Astrocyte (in vitro differentiated cells and primary cell): ENCODE data around the gene SBF2. TPM values are rescaled to one million over a fixed set of nuclear protein-coding genes. Genes with fewer than 3 reads are reported as not detected.

ENCODE experiments used
- DNase-seq: peaks from one replicate; pipeline ENCODE4 v3.0.0-alpha.2; 2010; ENCODE audit warnings: low read depth
- FAIRE-seq: peaks from 2 replicates; lab custom pipeline; 2011; peaks lifted over from hg19 to GRCh38; lab: Jason Lieb, UNC
- H2AFZ ChIP-seq: 2 replicates; pipeline ENCODE4 v1.6.0; 2012; ENCODE audit warnings: low read depth, low read length, inconsistent platforms
- H3K27ac ChIP-seq: 2 replicates; pipeline ENCODE4 v1.5.1; 2011; ENCODE audit warnings: low read depth, low read length, inconsistent platforms
- H3K27me3 ChIP-seq: 2 replicates; pipeline ENCODE4 v1.6.0; 2011; ENCODE audit warnings: low read length, inconsistent platforms; ENCODE audit not compliant: insufficient read depth
- H3K36me3 ChIP-seq: 2 replicates; pipeline ENCODE4 v1.5.1; 2011; ENCODE audit warnings: low read length, inconsistent platforms; ENCODE audit not compliant: insufficient read depth
- H3K4me1 ChIP-seq: 2 replicates; pipeline ENCODE4 v1.5.1; 2011; ENCODE audit warnings: low read length, inconsistent platforms; ENCODE audit not compliant: insufficient read depth
- H3K4me2 ChIP-seq: 2 replicates; pipeline ENCODE4 v1.6.0; 2012; ENCODE audit warnings: low read length, inconsistent platforms
- H3K4me3 ChIP-seq: 2 replicates; pipeline ENCODE4 v1.5.1; 2011; ENCODE audit warnings: low read depth, mild to moderate bottlenecking, low read length, inconsistent platforms; ENCODE audit not compliant: insufficient read depth
- H3K79me2 ChIP-seq: 2 replicates; pipeline ENCODE4 v1.6.0; 2012; ENCODE audit warnings: mild to moderate bottlenecking, low read length, inconsistent platforms; ENCODE audit not compliant: insufficient read depth
- H3K9ac ChIP-seq: 2 replicates; pipeline ENCODE4 v1.6.0; 2012; ENCODE audit warnings: mild to moderate bottlenecking, low read length, inconsistent platforms
- H3K9me3 ChIP-seq: 2 replicates; pipeline ENCODE4 v1.5.1; 2012; ENCODE audit warnings: low read depth, mild to moderate bottlenecking, low read length, inconsistent platforms; ENCODE audit not compliant: insufficient read depth
- H4K20me1 ChIP-seq: 2 replicates; pipeline ENCODE4 v1.6.0; 2012; ENCODE audit warnings: low read length, inconsistent platforms; ENCODE audit not compliant: insufficient read depth
- H3K27ac Mint-ChIP-seq: one replicate; pipeline ENCODE4 v1.8.0; 2021; ENCODE audit warnings: mild to moderate bottlenecking, mixed read lengths; ENCODE audit not compliant: unreplicated experiment
- H3K27me3 Mint-ChIP-seq: one replicate; pipeline ENCODE4 v1.8.0; 2021; ENCODE audit warnings: low read depth, mixed read lengths; ENCODE audit not compliant: unreplicated experiment
- H3K36me3 Mint-ChIP-seq: one replicate; pipeline ENCODE4 v1.8.0; 2021; ENCODE audit warnings: low read depth, mixed read lengths; ENCODE audit not compliant: unreplicated experiment
- H3K4me1 Mint-ChIP-seq: one replicate; pipeline ENCODE4 v1.8.0; 2021; ENCODE audit warnings: low read depth, mixed read lengths; ENCODE audit not compliant: unreplicated experiment
- H3K4me3 Mint-ChIP-seq: one replicate; pipeline ENCODE4 v1.8.0; 2021; ENCODE audit warnings: mild to moderate bottlenecking, moderate library complexity, mixed read lengths; ENCODE audit not compliant: unreplicated experiment
- H3K9me3 Mint-ChIP-seq: one replicate; pipeline ENCODE4 v1.8.0; 2021; ENCODE audit warnings: mild to moderate bottlenecking, mixed read lengths; ENCODE audit not compliant: unreplicated experiment
- CTCF ChIP-seq: IDR thresholded peaks from 2 replicates; pipeline ENCODE4 v1.5.1; 2011; ENCODE audit warnings: low read depth, mild to moderate bottlenecking, inconsistent platforms, low read length, moderate library complexity; ENCODE audit not compliant: insufficient read depth
- EZH2 ChIP-seq: IDR thresholded peaks from 2 replicates; pipeline ENCODE4 v1.6.1; 2012; ENCODE audit warnings: mild to moderate bottlenecking, low read length, inconsistent platforms; ENCODE audit not compliant: insufficient read depth
- total RNA-seq: library from RNA; stranded (reverse); gene quantifications from 2 replicates; pipeline ENCODE4 v1.2.1, GENCODE V29; 2021

SBF2 gene
- total RNA-seq, 1 donor from 2014 or later = 50.0 TPM

GRCh38 chr11:9761441-9761945 is 532.5 kb downstream of the SBF2 start:
- Mint-ChIP-seq H3K4me3 (no peak overlapping the region), H3K27ac (peak overlapping the region; percentile 43), H3K9me3 (no peaks in the 10 kb centered on the region), H3K36me3 (peaks cover 9% of the 10 kb centered on the region), H3K4me1 (peaks cover 71% of the 10 kb centered on the region), H3K27me3 (no peaks in the 10 kb centered on the region)
- Histone ChIP-seq H3K36me3 (no peaks in the 10 kb centered on the region), H3K4me2 (no peak overlapping the region), H2AFZ (no peak overlapping the region), H3K9me3 (no peaks in the 10 kb centered on the region), H3K9ac (no peak overlapping the region), H3K4me3 (no peak overlapping the region), H3K27me3 (no peaks in the 10 kb centered on the region), H3K79me2 (no peaks in the 10 kb centered on the region), H3K4me1 (peaks cover 52% of the 10 kb centered on the region), H3K27ac (no peak overlapping the region), H4K20me1 (no peaks in the 10 kb centered on the region)
- TF ChIP-seq EZH2 (no peak), CTCF (no peak)
- no peak for DNase-seq
- FAIRE-seq = no peak

GRCh38 chr11:9760193-9760575 is 533.8 kb downstream of the SBF2 start:
- no peak for TF ChIP-seq EZH2
- no peak for TF ChIP-seq CTCF
- Mint-ChIP-seq H3K4me3 (no peak overlapping the region), H3K27me3 (no peaks in the 10 kb centered on the region), H3K9me3 (no peaks in the 10 kb centered on the region), H3K4me1 (peaks cover 76% of the 10 kb centered on the region), H3K27ac (peak overlapping the region; percentile 98), H3K36me3 (peaks cover 9% of the 10 kb centered on the region)
- H3K9me3 ChIP-seq = no peaks in the 10 kb centered on the region
- H2AFZ ChIP-seq = no peak overlapping the region
- peaks cover 54% of the 10 kb centered on the region for H3K4me1 ChIP-seq
- DNase-seq (peak; percentile 93), FAIRE-seq (no peak)
- no peaks in the 10 kb centered on the region for H3K36me3 ChIP-seq
- peak overlapping the region; percentile 45 for H3K4me2 ChIP-seq
- H3K9ac ChIP-seq = peak overlapping the region; percentile 69
- H3K79me2 ChIP-seq = no peaks in the 10 kb centered on the region
- H3K27me3 ChIP-seq = no peaks in the 10 kb centered on the region
- no peaks in the 10 kb centered on the region for H4K20me1 ChIP-seq
- peak overlapping the region; percentile 88 for H3K27ac ChIP-seq
- no peak overlapping the region for H3K4me3 ChIP-seq

GRCh38 chr11:9759519-9760192 is 534.4 kb downstream of the SBF2 start:
- Histone ChIP-seq H3K36me3 (no peaks in the 10 kb centered on the region), H3K27me3 (no peaks in the 10 kb centered on the region), H3K4me3 (peak overlapping the region; percentile 12), H3K4me1 (peaks cover 50% of the 10 kb centered on the region), H3K4me2 (peak overlapping the region; percentile 91), H3K27ac (peak overlapping the region; percentile 94), H2AFZ (no peak overlapping the region), H3K79me2 (no peaks in the 10 kb centered on the region), H3K9me3 (no peaks in the 10 kb centered on the region), H3K9ac (peak overlapping the region; percentile 93), H4K20me1 (no peaks in the 10 kb centered on the region)
- peaks cover 74% of the 10 kb centered on the region for H3K4me1 Mint-ChIP-seq
- peak overlapping the region; percentile 98 for H3K27ac Mint-ChIP-seq
- peaks cover 9% of the 10 kb centered on the region for H3K36me3 Mint-ChIP-seq
- TF ChIP-seq CTCF = no peak
- TF ChIP-seq EZH2 = no peak
- H3K4me3 Mint-ChIP-seq = peak overlapping the region; percentile 59
- peak; percentile 99 for FAIRE-seq
- DNase-seq = peak; percentile 100
- no peaks in the 10 kb centered on the region for H3K27me3 Mint-ChIP-seq
- H3K9me3 Mint-ChIP-seq = no peaks in the 10 kb centered on the region
